GM21526 (cell line): Measurements from ENCODE around the gene KDM1B.
"Not testable (repeated sequence)": the region's sequence is repeated elsewhere in the genome, so short reads cannot be mapped to it uniquely, and the experiment has no call there.

Experiments used
- ATAC-seq: cut with Tn5 transposase; IDR thresholded peaks from one replicate; pipeline ENCODE4 v1.9.1; 2021; ENCODE audit warnings: moderate library complexity; ENCODE audit not compliant: unreplicated experiment, low FRiP score

The KDM1B gene

DNA sequence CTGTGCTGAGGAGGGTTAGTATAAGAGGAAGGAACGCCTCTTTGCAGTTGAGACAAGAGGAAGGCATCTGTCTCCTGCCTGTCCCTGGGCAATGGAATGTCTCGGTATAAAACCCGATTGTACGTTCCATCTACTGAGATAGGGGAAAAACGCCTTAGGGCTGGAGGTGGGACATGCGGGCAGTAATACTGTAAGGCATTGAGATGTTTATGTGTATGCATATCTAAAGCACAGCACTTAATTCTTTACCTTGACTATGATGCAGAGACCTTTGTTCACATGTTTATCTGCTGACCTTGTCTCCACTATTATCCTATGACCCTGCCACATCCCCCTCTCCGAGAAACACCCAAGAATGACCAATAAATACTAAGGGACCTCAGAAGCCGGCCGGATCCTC lies 71.9 kb downstream of the KDM1B start:
- ATAC-seq: not testable (repeated sequence)

DNA sequence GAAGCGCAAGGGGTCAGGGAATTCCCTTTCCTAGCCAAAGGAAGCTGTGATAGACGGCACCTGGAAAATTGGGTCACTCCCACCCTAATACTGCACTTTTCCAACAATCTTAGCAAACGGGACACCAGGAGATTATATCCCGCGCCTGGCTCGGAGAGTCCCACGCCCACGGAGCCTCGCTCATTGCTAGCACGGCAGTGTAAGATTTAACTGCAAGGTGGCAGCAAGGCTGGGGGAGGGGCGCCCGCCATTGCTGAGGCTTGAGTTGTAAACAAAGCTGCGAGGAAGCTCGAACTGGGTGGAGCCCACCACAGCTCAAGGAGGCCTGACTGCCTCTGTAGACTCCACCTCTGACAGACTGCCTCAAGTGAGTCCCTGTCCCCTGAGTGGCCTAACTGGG lies 73.4 kb downstream of the KDM1B start:
- ATAC-seq: not testable (repeated sequence)

DNA sequence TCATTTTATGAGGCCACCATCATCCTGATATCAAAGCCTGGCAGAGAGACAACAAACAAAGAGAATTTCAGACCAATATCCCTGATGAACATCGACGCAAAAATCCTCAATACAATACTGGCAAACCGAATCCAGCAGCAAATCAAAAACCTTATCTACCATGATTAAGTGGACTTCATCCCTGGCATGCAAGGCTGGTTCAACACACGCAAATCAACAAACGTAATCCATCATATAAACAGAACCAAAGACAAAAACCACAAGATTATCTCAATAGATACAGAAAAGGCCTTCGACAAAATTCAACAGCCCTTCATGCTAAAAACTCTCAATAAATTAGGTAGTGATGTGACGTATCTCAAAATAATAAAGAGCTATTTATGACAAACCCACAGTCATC lies 76.6 kb downstream of the KDM1B start:
- not testable (repeated sequence) for ATAC-seq

- not testable (repeated sequence) for ATAC-seq
Observed at GRCh38 chr6:18233770-18234169, 78.5 kb downstream of the KDM1B start.

DNA sequence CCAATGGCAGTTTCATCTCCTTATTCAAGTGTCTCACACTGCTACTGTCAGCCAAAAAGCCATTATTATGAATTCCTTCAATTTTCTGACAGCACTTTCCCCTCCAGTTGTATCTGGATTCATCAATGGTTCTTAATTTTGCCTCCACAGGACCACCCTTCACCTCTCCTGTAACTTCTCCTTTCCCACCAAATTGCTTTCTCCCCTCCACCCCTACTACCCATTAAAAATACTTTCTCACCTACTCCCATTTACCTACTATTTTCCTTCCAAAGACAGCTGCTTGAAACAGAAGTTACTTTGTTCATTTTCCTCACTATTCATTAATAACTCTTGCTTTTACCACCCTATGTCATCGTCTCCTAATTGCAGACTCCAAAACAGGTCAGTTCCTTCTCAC lies 79.3 kb downstream of the KDM1B start:
- no peak for ATAC-seq

- ATAC-seq: no peak
Observed at GRCh38 chr6:18235524-18235923, 80.3 kb downstream of the KDM1B start.

DNA sequence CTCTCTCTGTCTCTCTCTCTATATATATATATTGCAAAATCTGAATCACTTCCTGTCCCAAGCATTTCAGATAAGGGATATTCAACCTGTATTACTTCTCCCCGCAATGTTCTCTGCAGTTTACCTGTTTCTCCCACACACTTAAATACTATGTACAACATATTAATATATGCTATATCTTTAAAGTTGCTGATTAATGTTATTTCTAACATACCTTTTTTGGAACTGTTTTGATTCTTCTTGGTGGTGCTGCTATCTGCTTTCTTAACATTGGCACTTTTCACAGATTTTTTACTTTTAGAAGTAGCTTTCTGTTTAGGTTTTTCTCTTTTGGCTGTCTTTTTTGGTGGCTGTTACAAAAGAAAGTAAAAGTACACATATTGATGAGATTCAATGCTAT lies 81.9 kb downstream of the KDM1B start:
- no peak for ATAC-seq

DNA sequence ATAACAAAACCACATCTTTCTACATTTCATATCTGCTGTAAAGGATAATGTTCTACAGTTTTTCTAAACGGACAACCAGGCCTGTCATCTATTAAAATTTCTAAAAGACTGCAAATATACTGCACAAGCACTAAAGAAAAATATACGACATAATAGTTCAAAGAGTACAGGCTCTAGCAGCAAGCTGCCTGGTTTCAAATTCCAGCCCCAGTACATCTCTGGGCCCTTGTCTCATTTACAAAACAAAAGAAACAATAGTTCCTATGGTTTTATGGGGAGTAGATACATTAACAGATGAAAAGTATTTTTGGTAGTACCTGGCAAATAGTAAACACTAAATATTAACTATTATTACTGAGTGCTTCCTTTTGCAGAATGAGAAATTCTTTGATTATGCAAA lies 85.0 kb downstream of the KDM1B start:
- no peak for ATAC-seq

DNA sequence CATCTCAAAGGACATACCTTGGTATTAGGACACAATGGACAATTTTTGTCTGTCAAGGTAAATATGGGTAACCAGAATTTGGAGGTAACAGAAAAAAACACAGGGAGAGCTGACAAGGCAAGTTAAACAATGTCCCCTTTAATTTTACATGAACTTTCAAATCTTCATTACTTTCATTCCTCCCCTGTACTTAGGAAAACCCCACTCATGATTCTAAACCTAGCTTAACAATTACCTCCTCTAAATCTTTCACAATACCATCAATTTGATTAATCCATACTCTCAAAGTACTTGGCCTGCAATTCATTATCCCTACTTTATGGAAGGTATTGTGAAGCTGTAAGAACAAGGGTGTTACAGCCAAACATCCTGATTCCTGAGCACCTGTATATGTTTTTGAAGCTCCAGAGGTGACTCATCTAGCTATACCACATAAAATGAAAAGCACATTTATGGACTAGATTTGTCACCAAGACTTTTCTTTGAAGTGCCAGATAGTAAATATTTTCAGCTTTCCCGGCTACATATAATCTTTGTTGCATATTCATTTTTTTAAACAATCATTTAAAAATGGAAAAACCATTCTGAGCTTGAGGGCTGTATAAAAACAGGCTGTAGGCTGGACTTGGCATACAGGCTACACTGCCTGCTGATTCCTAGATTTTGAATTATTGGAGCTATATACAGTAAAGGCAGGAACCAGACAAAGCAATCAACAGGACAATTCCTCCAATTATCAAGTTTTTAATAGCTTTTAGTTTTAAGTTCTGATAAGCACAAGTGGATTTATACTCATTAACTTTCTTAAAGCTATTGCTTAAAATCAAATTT lies 86.2 kb downstream of the KDM1B start:
- ATAC-seq: no peak

DNA sequence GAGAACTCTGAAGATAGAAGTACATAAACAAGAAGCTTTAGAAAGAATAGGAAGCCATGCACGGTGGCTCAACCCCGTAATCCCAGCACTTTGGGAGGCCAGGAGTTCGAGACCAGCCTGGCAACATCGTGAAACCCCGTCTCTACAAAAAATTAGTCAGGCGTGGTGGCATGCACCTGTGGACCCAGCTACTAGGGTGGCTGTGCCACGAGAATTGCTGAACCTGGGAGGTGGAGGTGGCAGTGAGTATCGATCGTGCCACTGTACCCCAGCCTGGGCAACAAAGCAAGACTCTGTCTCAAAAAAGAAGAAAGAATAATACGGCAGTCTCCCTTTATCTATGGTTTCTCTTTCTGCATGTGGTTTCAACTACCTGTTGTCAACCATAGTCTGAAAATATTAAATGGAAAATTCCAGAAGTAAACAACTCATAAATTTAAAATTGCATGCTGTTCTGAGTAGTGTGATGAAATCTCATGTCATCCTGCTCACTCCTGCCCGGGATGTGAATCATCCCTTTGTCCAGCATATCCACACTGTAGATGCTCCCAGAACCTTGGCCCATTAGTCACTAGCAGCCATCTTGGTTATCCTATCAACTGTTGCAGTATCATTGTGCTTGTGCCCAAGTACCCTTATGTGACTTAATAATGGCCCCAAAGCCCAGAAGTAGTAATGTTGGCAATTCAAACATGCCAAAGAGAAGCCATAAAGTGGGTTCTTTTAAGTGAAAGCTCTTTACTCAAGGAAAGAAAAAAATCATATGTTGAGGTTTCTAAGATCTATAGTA lies 87.0 kb downstream of the KDM1B start:
- ATAC-seq: no peak

GRCh38 chr6:18243302-18243893 lies 88.2 kb downstream of the KDM1B start:
- no peak for ATAC-seq

GRCh38 chr6:18244251-18244650 lies 89.0 kb downstream of the KDM1B start:
- no peak for ATAC-seq

DNA sequence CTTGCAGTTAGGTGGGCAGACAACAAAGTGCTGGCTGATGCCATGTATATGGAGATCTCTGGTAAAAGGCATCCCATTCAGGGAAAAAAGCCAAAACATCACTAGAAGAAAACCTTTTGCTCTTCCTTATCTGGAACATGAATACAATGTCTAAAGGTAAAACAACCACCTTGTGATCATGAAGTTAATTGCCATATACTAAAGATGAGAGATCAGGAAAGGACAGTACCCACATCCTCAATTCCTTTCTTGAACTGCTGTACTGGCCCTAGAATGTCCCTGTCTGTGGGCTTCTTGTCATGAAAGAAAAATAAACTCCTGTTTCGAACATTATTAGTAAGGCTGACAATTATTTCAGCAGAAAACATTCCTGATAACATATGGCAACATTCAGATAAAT lies 89.9 kb downstream of the KDM1B start:
- ATAC-seq: no peak

DNA sequence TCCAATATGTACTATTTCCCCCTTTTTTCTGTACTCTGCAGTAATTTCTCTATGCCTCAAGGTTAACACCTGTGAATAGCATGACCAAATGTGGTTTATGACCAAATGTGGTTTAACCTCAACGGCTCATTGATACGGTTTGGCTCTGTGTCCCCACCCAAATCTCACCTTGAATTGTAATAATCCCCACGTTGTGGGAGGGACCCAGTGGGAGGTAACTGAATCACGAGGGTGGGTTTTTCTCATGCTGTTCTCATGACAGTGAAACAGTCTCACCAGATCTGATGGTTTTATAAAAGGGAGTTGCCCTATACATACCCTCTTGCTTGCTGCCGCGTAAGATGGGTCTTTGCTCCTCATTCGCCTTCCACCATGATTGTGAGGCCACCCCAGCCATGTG lies 90.4 kb downstream of the KDM1B start:
- ATAC-seq: peak; percentile 57

DNA sequence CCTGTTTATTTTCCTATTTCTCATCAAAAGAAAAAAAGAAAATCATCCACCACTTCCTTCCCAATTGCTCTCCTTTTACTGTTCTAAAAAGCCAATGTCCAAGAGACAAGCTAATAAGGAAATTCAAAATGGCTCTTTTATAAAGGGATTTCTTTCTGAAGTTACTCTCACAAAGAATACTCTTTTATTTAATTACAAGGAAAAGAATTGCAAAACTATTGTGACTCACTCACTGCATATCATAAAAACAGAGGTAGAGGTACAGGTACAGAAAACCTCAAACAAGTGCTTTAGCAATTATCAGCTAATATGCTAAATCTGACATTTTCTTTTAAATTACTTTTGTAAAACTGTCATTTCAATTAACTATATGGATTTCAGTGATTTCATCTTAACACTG lies 91.0 kb downstream of the KDM1B start:
- no peak for ATAC-seq

GRCh38 chr6:18247002-18247401 lies 91.8 kb downstream of the KDM1B start:
- no peak for ATAC-seq

DNA sequence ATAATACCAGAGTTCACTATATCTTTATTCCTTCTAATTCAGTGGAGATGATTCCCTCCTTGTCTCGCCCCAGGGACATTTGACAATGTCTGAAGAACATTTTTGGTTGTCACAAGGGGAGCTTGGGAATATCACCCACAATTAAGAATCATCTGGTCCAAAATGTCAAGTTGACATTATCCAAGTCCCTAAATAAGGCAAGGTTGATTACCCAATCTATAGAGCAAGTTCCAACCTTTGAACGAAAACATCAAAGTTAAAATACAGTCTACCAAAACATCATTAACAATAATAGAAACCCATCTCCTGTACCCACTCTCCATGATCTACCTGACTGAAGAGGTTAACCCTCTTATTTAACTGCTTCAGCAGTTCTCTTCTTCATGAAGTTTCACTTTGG lies 93.5 kb downstream of the KDM1B start:
- no peak for ATAC-seq

DNA sequence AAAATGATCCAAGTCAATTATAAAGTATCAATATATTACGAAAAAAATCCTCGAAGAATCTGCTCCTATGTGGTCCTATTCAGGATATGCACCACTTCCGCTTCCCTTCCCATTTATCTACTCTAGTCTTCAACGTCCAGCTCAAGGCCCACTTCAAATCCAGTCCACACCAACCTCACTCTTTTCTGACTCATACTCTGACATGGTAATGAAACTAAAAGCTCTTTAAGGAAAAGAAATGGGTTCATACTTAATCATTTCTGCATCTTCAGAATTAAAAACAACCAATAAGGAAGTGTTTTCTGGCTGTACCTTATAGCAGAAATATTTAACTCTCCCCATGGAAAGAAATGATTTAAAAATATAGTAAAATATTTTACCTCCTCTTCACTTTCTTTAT lies 94.0 kb downstream of the KDM1B start:
- ATAC-seq: no peak

GRCh38 chr6:18253635-18254034 lies 98.4 kb downstream of the KDM1B start:
- no peak for ATAC-seq

DNA sequence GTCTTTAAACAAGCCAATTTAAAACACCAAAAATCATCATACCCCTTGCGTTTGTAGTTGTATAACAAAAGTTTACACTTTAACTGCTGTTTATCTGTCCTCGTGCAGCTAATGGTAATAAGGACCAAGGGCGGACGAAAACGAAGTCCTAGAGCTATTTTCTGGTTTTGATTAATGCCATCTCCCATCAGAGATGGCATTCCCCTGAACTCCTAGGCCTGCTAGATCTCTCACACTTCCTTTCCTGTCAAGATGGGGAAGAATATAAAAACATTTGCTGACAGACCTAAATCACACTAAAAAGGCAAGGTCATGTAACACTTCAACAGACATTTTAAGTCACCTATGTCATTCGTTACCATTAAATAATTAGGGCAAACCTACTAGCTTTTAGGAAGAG lies 99.6 kb downstream of the KDM1B start:
- ATAC-seq: no peak

DNA sequence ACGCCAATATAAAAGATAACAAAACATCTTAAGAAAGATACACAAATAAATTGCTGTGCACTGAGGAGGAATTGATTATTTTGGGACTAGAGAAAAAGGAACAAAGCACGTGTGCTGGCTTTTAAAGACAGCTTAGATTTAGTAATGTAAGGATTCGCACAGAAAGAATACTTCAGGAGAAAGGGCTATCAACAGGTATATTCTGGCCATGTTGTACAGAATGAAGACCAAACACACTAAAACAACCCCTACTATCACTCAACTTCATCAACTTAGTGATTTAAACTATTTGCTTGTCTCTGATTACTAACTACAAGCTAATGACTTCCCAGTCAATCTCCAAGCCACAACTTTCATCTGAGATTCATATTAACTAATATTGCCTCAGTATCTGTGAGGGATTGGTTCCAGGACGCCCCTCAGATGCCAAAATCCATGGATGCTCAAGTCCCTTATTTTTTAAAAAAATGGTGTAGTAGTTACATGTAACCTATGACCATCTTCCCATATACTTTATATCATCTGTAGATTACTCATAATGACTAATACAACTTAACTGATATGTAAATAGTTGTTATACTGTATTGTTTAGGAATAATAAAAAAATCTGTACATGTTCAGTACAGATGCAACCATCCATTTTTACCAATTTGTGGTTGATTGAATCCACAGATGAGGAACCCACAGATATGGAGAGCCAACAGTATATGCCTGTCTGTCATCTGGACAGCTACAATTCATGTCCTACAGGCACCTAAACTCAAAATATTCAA lies 104.6 kb downstream of the KDM1B start:
- no peak for ATAC-seq
